Measurements from ENCODE around the gene ZCCHC3.

Gene ZCCHC3

GRCh38 chr20:295804-296203 lies 1.6 kb upstream of the ZCCHC3 start:
- Mint-ChIP-seq H3K36me3 (peaks cover 8% of the 10 kb centered on the region), H3K27ac (peak overlapping the region; percentile 15), H3K4me3 (peak overlapping the region; percentile 58), H3K27me3 (no peaks in the 10 kb centered on the region), H3K9me3 (no peaks in the 10 kb centered on the region), H3K4me1 (peaks cover 25% of the 10 kb centered on the region)
- DNase-seq (ENCODE audit: low spot score in 2 of 2) (no peak), ATAC-seq (ENCODE audit: low read depth) (no peak)

GRCh38 chr20:297925-298775 lies 780 bp downstream of the ZCCHC3 start:
- H3K27me3 Mint-ChIP-seq: no peaks in the 10 kb centered on the region
- DNase-seq (ENCODE audit: low spot score in 2 of 2) (peak; percentile 25 to 33), ATAC-seq (ENCODE audit: low read depth) (peak; percentile 43)
- peaks cover 10% of the 10 kb centered on the region for H3K36me3 Mint-ChIP-seq
- no peaks in the 10 kb centered on the region for H3K9me3 Mint-ChIP-seq
- peaks cover 31% of the 10 kb centered on the region for H3K4me1 Mint-ChIP-seq
- peak overlapping the region; percentile 99 for H3K4me3 Mint-ChIP-seq
- H3K27ac Mint-ChIP-seq: peak overlapping the region; percentile 96

GRCh38 chr20:298776-299391 lies 1.5 kb downstream of the ZCCHC3 start:
- DNase-seq (ENCODE audit: low spot score in 2 of 2): no peak
- peak overlapping the region; percentile 96 for H3K27ac Mint-ChIP-seq
- peaks cover 33% of the 10 kb centered on the region for H3K4me1 Mint-ChIP-seq
- H3K27me3 Mint-ChIP-seq: no peaks in the 10 kb centered on the region
- peak overlapping the region; percentile 99 for H3K4me3 Mint-ChIP-seq
- peak; percentile 1 for ATAC-seq (ENCODE audit: low read depth)
- peaks cover 10% of the 10 kb centered on the region for H3K36me3 Mint-ChIP-seq
- H3K9me3 Mint-ChIP-seq: no peaks in the 10 kb centered on the region

- Mint-ChIP-seq H3K4me3 (peak overlapping the region; percentile 69), H3K27ac (peak overlapping the region; percentile 15), H3K27me3 (no peaks in the 10 kb centered on the region), H3K9me3 (no peaks in the 10 kb centered on the region), H3K36me3 (peaks cover 10% of the 10 kb centered on the region), H3K4me1 (peaks cover 33% of the 10 kb centered on the region)
- ATAC-seq (ENCODE audit: low read depth) (no peak), DNase-seq (ENCODE audit: low spot score in 2 of 2) (no peak)
Measured at GRCh38 chr20:300345-300990, 3.1 kb downstream of the ZCCHC3 start.

GRCh38 chr20:301886-302848 lies 4.8 kb downstream of the ZCCHC3 start:
- DNase-seq (ENCODE audit: low spot score in 2 of 2): no peak
- no peak overlapping the region for H3K4me3 Mint-ChIP-seq
- H3K27me3 Mint-ChIP-seq: no peaks in the 10 kb centered on the region
- no peak overlapping the region for H3K27ac Mint-ChIP-seq
- H3K4me1 Mint-ChIP-seq: peaks cover 31% of the 10 kb centered on the region
- peaks cover 10% of the 10 kb centered on the region for H3K36me3 Mint-ChIP-seq
- no peak for ATAC-seq (ENCODE audit: low read depth)
- peaks cover 2% of the 10 kb centered on the region for H3K9me3 Mint-ChIP-seq

- DNase-seq (ENCODE audit: low spot score in 2 of 2): no peak
- no peak overlapping the region for H3K27ac Mint-ChIP-seq
- ATAC-seq (ENCODE audit: low read depth): no peak
- no peaks in the 10 kb centered on the region for H3K27me3 Mint-ChIP-seq
- H3K4me3 Mint-ChIP-seq: no peak overlapping the region
- peaks cover 2% of the 10 kb centered on the region for H3K9me3 Mint-ChIP-seq
- H3K4me1 Mint-ChIP-seq: peaks cover 24% of the 10 kb centered on the region
- peaks cover 2% of the 10 kb centered on the region for H3K36me3 Mint-ChIP-seq
Measured at GRCh38 chr20:305745-306144, 8.4 kb downstream of the ZCCHC3 start.

GRCh38 chr20:308427-309038 lies 11.2 kb downstream of the ZCCHC3 start:
- Mint-ChIP-seq H3K27me3 (no peaks in the 10 kb centered on the region), H3K4me3 (no peak overlapping the region), H3K36me3 (no peaks in the 10 kb centered on the region), H3K9me3 (peaks cover 2% of the 10 kb centered on the region), H3K4me1 (peaks cover 15% of the 10 kb centered on the region), H3K27ac (no peak overlapping the region)
- DNase-seq (ENCODE audit: low spot score in 2 of 2) (no peak), ATAC-seq (ENCODE audit: low read depth) (no peak)

GRCh38 chr20:309306-309840 lies 12.0 kb downstream of the ZCCHC3 start:
- DNase-seq (ENCODE audit: low spot score in 2 of 2): no peak
- Mint-ChIP-seq H3K27me3 (no peaks in the 10 kb centered on the region), H3K36me3 (no peaks in the 10 kb centered on the region), H3K9me3 (peaks cover 2% of the 10 kb centered on the region), H3K4me1 (peaks cover 15% of the 10 kb centered on the region), H3K27ac (peak overlapping the region; percentile 51), H3K4me3 (peak overlapping the region; percentile 30)
- ATAC-seq (ENCODE audit: low read depth): no peak

GRCh38 chr20:309841-310644 lies 12.7 kb downstream of the ZCCHC3 start:
- ATAC-seq (ENCODE audit: low read depth) (peak; percentile 100), DNase-seq (ENCODE audit: low spot score in 2 of 2) (peak; percentile 67 to 71)
- H3K9me3 Mint-ChIP-seq: peaks cover 2% of the 10 kb centered on the region
- peaks cover 15% of the 10 kb centered on the region for H3K4me1 Mint-ChIP-seq
- no peaks in the 10 kb centered on the region for H3K27me3 Mint-ChIP-seq
- H3K27ac Mint-ChIP-seq: peak overlapping the region; percentile 84
- peak overlapping the region; percentile 88 for H3K4me3 Mint-ChIP-seq
- no peaks in the 10 kb centered on the region for H3K36me3 Mint-ChIP-seq

GRCh38 chr20:310645-311044 lies 13.3 kb downstream of the ZCCHC3 start:
- Mint-ChIP-seq H3K4me3 (peak overlapping the region; percentile 88), H3K27me3 (no peaks in the 10 kb centered on the region), H3K9me3 (peaks cover 2% of the 10 kb centered on the region), H3K27ac (peak overlapping the region; percentile 84), H3K4me1 (peaks cover 15% of the 10 kb centered on the region), H3K36me3 (no peaks in the 10 kb centered on the region)
- ATAC-seq (ENCODE audit: low read depth): no peak
- no peak for DNase-seq (ENCODE audit: low spot score in 2 of 2)

GRCh38 chr20:311609-312008 lies 14.2 kb downstream of the ZCCHC3 start:
- no peak for DNase-seq (ENCODE audit: low spot score in 2 of 2)
- H3K27me3 Mint-ChIP-seq: no peaks in the 10 kb centered on the region
- H3K4me1 Mint-ChIP-seq: peaks cover 15% of the 10 kb centered on the region
- H3K27ac Mint-ChIP-seq: no peak overlapping the region
- peaks cover 2% of the 10 kb centered on the region for H3K9me3 Mint-ChIP-seq
- no peak for ATAC-seq (ENCODE audit: low read depth)
- H3K36me3 Mint-ChIP-seq: peaks cover 2% of the 10 kb centered on the region
- peak overlapping the region; percentile 9 for H3K4me3 Mint-ChIP-seq

- Mint-ChIP-seq H3K27me3 (no peaks in the 10 kb centered on the region), H3K36me3 (peaks cover 2% of the 10 kb centered on the region), H3K4me1 (peaks cover 13% of the 10 kb centered on the region), H3K4me3 (no peak overlapping the region), H3K9me3 (no peaks in the 10 kb centered on the region), H3K27ac (no peak overlapping the region)
- DNase-seq (ENCODE audit: low spot score in 2 of 2) (no peak), ATAC-seq (ENCODE audit: low read depth) (no peak)
Measured at GRCh38 chr20:312067-312466, 14.7 kb downstream of the ZCCHC3 start.

All from memory B cell (primary cell).